ENCODE results near the gene TMEM184C. TPM values are rescaled to one million over a fixed set of nuclear protein-coding genes. Genes with fewer than 3 reads are reported as not detected.

TMEM184C gene
- total and polyA plus RNA-seq, 2 of the 8 experiments (the other 6 are each of a cell fraction or from before 2014, with no cell fraction given) = 11.1 to 42.4 TPM

DNA sequence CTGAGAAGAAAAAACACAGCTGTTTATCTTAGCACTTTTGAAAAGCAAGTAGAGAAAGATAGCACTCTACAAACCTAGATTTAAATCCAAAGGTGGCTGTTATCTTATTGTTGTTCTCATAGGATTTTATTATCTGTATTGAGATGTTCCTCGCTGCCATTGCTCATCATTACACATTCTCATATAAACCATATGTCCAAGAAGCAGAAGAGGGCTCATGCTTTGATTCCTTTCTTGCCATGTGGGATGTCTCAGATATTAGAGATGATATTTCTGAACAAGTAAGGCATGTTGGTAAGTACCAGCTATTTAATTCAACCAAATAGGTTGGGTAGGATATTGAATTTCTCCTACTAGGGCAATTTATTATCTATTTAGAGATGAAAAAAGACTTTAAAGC lies 16.4 kb downstream of the TMEM184C start:
- H4K20me1 ChIP-seq (replicated peaks in 1 of 2; ENCODE audit: control insufficient read depth in 1 of 2, insufficient read depth in 2 of 2, low read length in 2 of 2) = no peaks in the 10 kb centered on the region
- H4K8ac ChIP-seq (ENCODE audit: extremely low read depth, insufficient read depth, low read length) = no peak overlapping the region
- H3K9ac ChIP-seq (replicated peaks in 1 of 4; ENCODE audit: extremely low read depth in 1 of 4, low read depth in 3 of 4, low read length in 3 of 4) = no peak overlapping the region
- no peak overlapping the region for H3K56ac ChIP-seq (replicated peaks; ENCODE audit: insufficient read length, low read depth, low read length)
- 81% methylated on average over 1 of the region's 1 CpG; no CpG with 5 or more reads in 1 of the 2 experiments for WGBS, 2 experiments (ENCODE audit: extremely low coverage in 1 of 2, insufficient coverage in 1 of 2, insufficient read length in 1 of 2, insufficient replicate concordance in 2 of 2, low coverage in 1 of 2, low lambda C conversion rate in 2 of 2, missing lambda C conversion rate in 1 of 2)
- peaks cover 6 to 73% (median 17%) of the 10 kb centered on the region in 4 experiments; a peak in 5 of 8 replicates for H3K36me3 ChIP-seq (ENCODE audit: control insufficient read depth in 2 of 4, insufficient read depth in 4 of 4, low read length in 3 of 4)
- ChIA-PET CTCF (ENCODE audit: partially characterized antibody) (interaction anchor here (1.2 kb wide), 1 partner anchor 233 kb away, joined by 3 read pairs; no protein-coding TSS in a partner anchor), POLR2A (ENCODE audit: partially characterized antibody) (no interaction called here)
- no peak overlapping the region for H4K91ac ChIP-seq (replicated peaks; ENCODE audit: insufficient read length, low read length)
- no peaks in the 10 kb centered on the region for H3K79me1 ChIP-seq (ENCODE audit: low read depth, low read length)
- H2BK20ac ChIP-seq (ENCODE audit: low read length) = no peak overlapping the region
- no peak overlapping the region for H3K23ac ChIP-seq (ENCODE audit: insufficient read length)
- FAIRE-seq (no peak), DNase-seq (ENCODE audit: low read depth in 1 of 2, low spot score in 2 of 2) (no peak)
- no peak overlapping the region for H2AFZ ChIP-seq (ENCODE audit: low read length)
- no peak overlapping the region for H3K14ac ChIP-seq (ENCODE audit: insufficient read length)
- H2BK12ac ChIP-seq (ENCODE audit: low read depth, low read length) = no peak overlapping the region
- H3K79me2 ChIP-seq (ENCODE audit: control insufficient read depth in 1 of 2, insufficient read depth in 2 of 2, low read length in 2 of 2) = no peaks in the 10 kb centered on the region; a peak in 1 of 4 replicates
- no peaks in the 10 kb centered on the region for H3K27me3 ChIP-seq (replicated peaks in 1 of 4; ENCODE audit: control insufficient read depth in 3 of 4, extremely low read depth in 1 of 4, insufficient read depth in 3 of 4, low read length in 3 of 4)
- H3K9me3 ChIP-seq (ENCODE audit: insufficient read depth in 2 of 2, low read depth in 1 of 2, low read length in 1 of 2) = no peaks in the 10 kb centered on the region
- H3K27ac ChIP-seq (ENCODE audit: low read depth, low read length) = no peak overlapping the region
- H3K4me3 ChIP-seq (ENCODE audit: extremely low read depth in 1 of 4, insufficient read depth in 2 of 4, low read depth in 3 of 4, low read length in 4 of 4) = no peak overlapping the region
- no peak overlapping the region for H2BK5ac ChIP-seq (ENCODE audit: low read depth, low read length)
- no peak overlapping the region for H2BK15ac ChIP-seq (ENCODE audit: low read length)
- H3K18ac ChIP-seq (ENCODE audit: extremely low read depth, low read length) = no peak overlapping the region
- no peak overlapping the region for H3K4ac ChIP-seq (replicated peaks; ENCODE audit: insufficient read length, low read depth, low read length)
- no peak overlapping the region for H4K5ac ChIP-seq (ENCODE audit: insufficient read length, low read depth, low read length)
- no peak overlapping the region for H2AK5ac ChIP-seq (ENCODE audit: low read depth, low read length)
- peaks cover 0 to 10% (median 2%) of the 10 kb centered on the region in 4 experiments; a peak in 2 of 7 replicates for H3K4me1 ChIP-seq (replicated peaks in 1 of 4; ENCODE audit: control insufficient read depth in 3 of 4, insufficient read depth in 4 of 4, low read length in 3 of 4)
- no peaks in the 10 kb centered on the region for H3K23me2 ChIP-seq (ENCODE audit: low read depth, low read length)
- no peak overlapping the region for H3K4me2 ChIP-seq (ENCODE audit: insufficient read depth in 1 of 2, low read depth in 2 of 2, low read length in 2 of 2)
- no peak overlapping the region for H2BK120ac ChIP-seq (replicated peaks; ENCODE audit: low read depth, low read length)
- no peak for TF ChIP-seq RAD21 (IDR thresholded peaks at IDR 0.05 in 1 of 2, conservative IDR thresholded peaks at IDR 0.05 in 1 of 2; ENCODE audit: low read depth in 2 of 2, low read length in 2 of 2)
- no peak for TF ChIP-seq SIN3A (conservative IDR thresholded peaks at IDR 0.05 in 1 of 2, IDR thresholded peaks at IDR 0.05 in 1 of 2; ENCODE audit: low read depth in 1 of 2, low read length in 2 of 2)
- TF ChIP-seq, protein P1, sequence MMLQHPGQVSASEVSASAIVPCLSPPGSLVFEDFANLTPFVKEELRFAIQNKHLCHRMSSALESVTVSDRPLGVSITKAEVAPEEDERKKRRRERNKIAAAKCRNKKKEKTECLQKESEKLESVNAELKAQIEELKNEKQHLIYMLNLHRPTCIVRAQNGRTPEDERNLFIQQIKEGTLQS (IDR thresholded peaks at IDR 0.05; ENCODE audit: insufficient read depth, low read depth, low read length) = no peak
- TF ChIP-seq TAF1 (IDR thresholded peaks at IDR 0.05; ENCODE audit: low read depth, low read length) = no peak
- no peak for TF ChIP-seq KDM5A (IDR thresholded peaks at IDR 0.05; ENCODE audit: low read length)
- TF ChIP-seq RXRA (IDR thresholded peaks at IDR 0.05; ENCODE audit: insufficient read depth, low read depth, low read length) = no peak
- no peak for TF ChIP-seq CBX5 (IDR thresholded peaks at IDR 0.05; ENCODE audit: low read depth, low read length)
- TF ChIP-seq ZNF274 (IDR thresholded peaks at IDR 0.05; ENCODE audit: borderline replicate concordance, extremely low read depth, low read length) = no peak
- TF ChIP-seq HDAC6 (IDR thresholded peaks at IDR 0.05; ENCODE audit: low read depth, low read length) = no peak
- no peak for TF ChIP-seq POLR2A (IDR thresholded peaks at IDR 0.05; ENCODE audit: control extremely low read depth in 1 of 2, low read depth in 2 of 2, low read length in 2 of 2)
- TF ChIP-seq TEAD4 (IDR thresholded peaks at IDR 0.05; ENCODE audit: low read depth, low read length) = no peak
- no peak for TF ChIP-seq SP1 (IDR thresholded peaks at IDR 0.05; ENCODE audit: low read depth, low read length)
- no peak for TF ChIP-seq EZH2 (IDR thresholded peaks at IDR 0.05; ENCODE audit: low read depth, low read length, severe bottlenecking)
- TF ChIP-seq EP300 (IDR thresholded peaks at IDR 0.05; ENCODE audit: borderline replicate concordance in 1 of 2, low read depth in 2 of 2, low read length in 2 of 2) = no peak

All from H1 (cell line).